Neuron (in vitro differentiated cells): Measurements from ENCODE around the gene PPP4R3A.
"Not testable (repeated sequence)": the region's sequence is repeated elsewhere in the genome, so short reads cannot be mapped to it uniquely, and the experiment has no call there.

Source experiments
- H2AFZ ChIP-seq: one replicate; pipeline ENCODE4 v1.6.1; 2013; ENCODE audit warnings: low read depth, mild to moderate bottlenecking, inconsistent platforms, low read length, moderate library complexity
- H3K27me3 ChIP-seq: one replicate; pipeline ENCODE4 v1.6.1; 2013; ENCODE audit warnings: low read length; ENCODE audit not compliant: insufficient read depth
- H3K36me3 ChIP-seq: one replicate; pipeline ENCODE4 v1.6.1; 2013; ENCODE audit warnings: low read length; ENCODE audit not compliant: insufficient read depth
- H3K4me1 ChIP-seq: one replicate; pipeline ENCODE4 v1.6.1; 2013; ENCODE audit warnings: low read length; ENCODE audit not compliant: insufficient read depth
- H3K4me3 ChIP-seq: 2 replicates; pipeline ENCODE4 v1.5.1; 2013; ENCODE audit warnings: mild to moderate bottlenecking, low read length, moderate library complexity
- H3K9me3 ChIP-seq: one replicate; pipeline ENCODE4 v1.6.1; 2013; ENCODE audit warnings: low read length

Gene PPP4R3A

DNA sequence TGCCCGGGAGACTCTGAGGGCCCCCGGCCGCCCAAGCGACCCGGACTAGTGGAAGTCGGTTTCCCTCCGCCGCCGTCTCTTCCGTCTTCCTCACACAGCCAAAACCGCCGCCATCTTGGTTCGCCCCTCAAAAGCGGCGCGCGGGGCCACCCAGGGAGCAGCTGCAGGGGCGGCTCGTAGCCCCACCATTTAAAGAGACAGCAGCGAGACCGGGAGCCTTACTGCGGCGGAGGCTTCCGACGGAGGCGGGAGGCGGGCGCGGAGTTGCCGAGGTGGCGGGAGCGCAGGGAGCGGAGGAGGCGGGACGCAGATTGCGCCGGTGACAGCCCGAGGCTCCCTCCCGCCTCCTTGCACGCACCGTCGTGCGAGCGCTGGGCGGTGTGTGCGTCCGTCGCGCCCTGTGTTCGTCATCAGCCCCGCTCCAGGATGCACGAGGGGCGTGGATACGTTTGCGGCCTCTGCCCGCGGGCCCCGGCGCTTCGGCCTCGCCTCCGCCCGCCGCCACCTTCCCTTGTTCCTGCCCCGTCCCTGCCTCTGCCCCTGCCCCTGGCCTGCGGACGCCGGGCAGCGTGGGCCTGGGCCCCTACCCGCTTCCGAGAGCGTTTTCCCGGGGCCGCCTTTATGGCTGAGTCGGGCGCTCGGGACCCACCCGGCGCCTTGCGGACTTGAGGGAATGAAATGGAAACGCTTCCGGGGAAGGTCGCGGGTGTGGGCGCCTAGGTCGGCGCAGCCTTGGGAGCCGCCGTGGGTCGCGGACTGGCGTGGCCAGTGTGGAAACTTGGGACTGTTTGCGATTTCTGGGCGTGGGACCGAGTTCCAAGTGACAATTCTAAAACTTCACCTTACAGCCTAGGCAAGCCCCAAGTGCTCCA lies at the start of gene PPP4R3A:
PPP4R3A (minus strand) TSS at position 140 of the 872 bp plus-strand sequence. CDS start 663 bp downstream, outside the sequence.
- Histone ChIP-seq H3K4me1 (peaks cover 7% of the 10 kb centered on the region), H3K4me3 (peak within 1 kb of the TSS; percentile 70), H2AFZ (peak within 1 kb of the TSS; percentile 71), H3K36me3 (peaks cover 11% of the 10 kb centered on the region), H3K27me3 (no peaks in the 10 kb centered on the region), H3K9me3 (no peaks in the 10 kb centered on the region)

DNA sequence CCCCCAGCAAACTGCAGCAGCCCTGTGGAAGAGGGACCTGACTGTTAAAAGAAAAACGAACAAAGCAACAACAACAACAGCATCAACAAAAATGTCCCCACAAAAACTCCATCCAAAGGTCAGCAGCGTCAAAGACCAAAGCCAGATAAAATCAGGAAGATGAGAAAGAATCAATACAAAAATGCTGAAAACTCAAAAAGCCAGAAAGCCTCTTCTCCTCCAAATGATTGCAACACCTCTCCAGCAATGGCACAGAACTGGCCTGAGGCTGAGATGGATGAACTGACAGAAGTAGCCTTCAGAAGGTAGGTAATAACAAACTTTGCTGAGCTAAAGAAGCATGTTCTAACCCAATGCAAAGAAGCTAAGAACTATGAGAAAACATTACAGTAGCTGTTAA lies 45.4 kb upstream of the PPP4R3A start:
- H3K36me3 ChIP-seq = no peaks in the 10 kb centered on the region
- no peaks in the 10 kb centered on the region for H3K27me3 ChIP-seq
- H3K4me3 ChIP-seq = no peak overlapping the region
- no peak overlapping the region for H2AFZ ChIP-seq
- no peaks in the 10 kb centered on the region for H3K4me1 ChIP-seq
- H3K9me3 ChIP-seq = no peaks in the 10 kb centered on the region

DNA sequence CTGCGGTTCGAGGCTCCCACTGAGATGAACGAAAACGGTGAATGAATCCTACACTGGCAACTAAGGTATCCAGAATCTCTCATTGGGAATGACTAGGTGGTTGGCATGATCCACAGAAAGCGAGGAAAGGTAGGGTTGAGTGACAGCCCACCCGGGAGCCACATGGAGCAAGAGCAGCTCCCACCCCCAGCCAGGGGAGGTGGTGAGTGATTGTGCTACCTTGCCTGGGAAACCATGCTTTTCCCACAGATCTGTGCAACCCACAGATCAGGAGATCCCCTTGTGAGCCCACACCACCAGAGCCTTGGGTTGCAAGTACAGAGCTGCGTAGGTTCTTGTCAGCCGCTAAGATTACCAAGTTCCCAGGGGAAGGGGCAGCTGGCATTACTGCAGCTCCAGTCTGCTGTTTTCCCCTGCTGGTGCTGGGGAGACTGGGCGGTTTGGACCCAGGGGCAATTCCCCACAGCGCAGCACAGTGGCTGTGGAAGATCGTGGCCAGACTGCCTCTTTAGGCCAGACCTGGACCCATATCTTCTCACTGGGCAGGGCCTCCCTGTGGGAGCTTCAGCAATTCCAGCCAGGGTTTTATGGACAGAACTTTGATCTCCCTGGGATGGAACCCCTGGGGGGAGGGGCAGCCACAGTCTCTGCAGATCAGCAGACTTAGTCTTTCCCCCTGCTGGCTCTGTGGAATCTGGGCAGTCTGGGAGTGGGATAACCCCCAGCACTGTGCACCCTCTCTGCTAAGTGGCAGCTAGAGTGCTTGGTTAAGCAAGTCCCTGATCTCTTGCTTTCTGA lies 44.6 kb upstream of the PPP4R3A start:
- no peak overlapping the region for H2AFZ ChIP-seq
- no peaks in the 10 kb centered on the region for H3K9me3 ChIP-seq
- H3K36me3 ChIP-seq = no peaks in the 10 kb centered on the region
- no peaks in the 10 kb centered on the region for H3K4me1 ChIP-seq
- no peak overlapping the region for H3K4me3 ChIP-seq
- no peaks in the 10 kb centered on the region for H3K27me3 ChIP-seq

DNA sequence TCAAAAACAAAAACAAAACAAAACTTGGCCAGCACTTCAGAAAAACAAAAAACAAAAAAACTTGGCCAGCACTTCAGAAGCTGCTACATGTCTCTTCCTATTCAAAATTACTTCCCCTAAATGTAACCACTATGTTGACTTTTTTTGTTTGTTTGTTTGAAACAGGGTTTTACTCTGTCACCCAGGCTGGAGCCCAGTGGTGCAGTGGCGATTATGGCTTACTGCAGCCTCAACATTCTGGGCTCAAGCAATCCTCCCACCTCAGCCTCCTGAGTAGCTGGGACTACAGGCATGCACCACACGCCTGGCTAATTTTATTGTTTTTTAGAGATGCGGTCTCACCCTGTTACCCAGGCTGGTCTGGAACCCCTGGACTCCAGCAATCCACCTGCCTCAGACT lies 38.0 kb upstream of the PPP4R3A start:
- Histone ChIP-seq H2AFZ (no peak overlapping the region), H3K27me3 (no peaks in the 10 kb centered on the region), H3K36me3 (no peaks in the 10 kb centered on the region), H3K9me3 (no peaks in the 10 kb centered on the region), H3K4me3 (no peak overlapping the region), H3K4me1 (no peaks in the 10 kb centered on the region)

DNA sequence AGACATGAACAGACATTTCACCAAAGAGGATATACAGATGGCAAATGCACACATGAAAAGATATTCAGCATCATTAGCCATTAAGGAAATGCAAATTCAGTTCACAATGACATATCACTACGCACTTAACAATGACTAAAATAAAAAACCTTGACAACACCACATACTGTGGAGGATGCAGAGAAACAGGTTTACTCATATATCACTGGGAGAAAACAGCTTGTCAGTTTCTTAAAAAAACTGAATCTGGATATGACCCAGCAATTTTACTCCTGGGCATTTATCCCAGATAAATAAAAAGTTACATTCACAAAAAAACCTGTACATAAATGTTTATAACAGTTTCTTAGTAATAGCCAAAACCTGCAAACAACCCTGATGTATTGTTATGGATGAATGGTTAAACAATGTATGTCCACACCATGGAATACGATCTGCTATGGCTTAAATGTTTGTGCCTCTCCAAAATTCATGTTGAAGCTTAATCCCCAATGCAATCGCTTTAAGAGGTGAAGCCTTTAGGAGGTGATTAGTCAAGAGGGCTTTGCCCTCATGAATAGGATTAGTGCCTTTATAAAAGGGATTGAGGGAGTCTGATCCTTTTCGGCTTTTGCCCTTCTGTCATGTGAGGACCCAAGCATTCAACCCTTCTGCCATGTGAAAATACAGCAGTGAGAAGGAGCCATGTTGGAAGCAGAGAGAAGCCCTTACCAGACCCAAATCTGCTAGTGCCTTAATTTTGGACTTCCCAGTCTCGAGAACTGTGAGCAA lies 36.0 kb upstream of the PPP4R3A start:
- H3K9me3 ChIP-seq = no peaks in the 10 kb centered on the region
- no peak overlapping the region for H3K4me3 ChIP-seq
- H3K4me1 ChIP-seq = no peaks in the 10 kb centered on the region
- no peaks in the 10 kb centered on the region for H3K36me3 ChIP-seq
- H3K27me3 ChIP-seq = no peaks in the 10 kb centered on the region
- H2AFZ ChIP-seq = no peak overlapping the region

DNA sequence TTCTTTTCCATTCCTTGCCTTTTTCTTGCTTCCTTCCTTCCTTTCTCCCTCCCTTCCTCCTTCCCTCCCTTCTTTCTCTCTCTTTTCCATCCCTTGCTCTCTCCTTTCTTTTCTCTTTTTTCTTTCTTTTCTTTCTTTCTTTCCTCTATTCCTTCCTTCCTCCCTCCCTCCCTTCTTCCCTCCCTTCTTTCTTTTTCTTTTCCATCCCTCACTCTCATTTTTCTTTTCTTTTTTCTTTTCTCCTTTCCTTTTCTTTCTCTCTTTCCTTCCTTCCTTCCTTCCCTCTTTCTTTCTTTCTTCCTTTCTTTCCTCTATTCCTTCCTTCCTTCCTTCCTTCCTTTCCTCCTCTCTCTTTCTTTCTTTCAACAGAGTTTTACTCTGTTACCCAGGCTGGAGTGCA lies 35.1 kb upstream of the PPP4R3A start:
- H3K4me1 ChIP-seq = no peaks in the 10 kb centered on the region
- H3K9me3 ChIP-seq = no peaks in the 10 kb centered on the region
- no peaks in the 10 kb centered on the region for H3K27me3 ChIP-seq
- no peaks in the 10 kb centered on the region for H3K36me3 ChIP-seq
- no peak overlapping the region for H2AFZ ChIP-seq
- no peak overlapping the region for H3K4me3 ChIP-seq

DNA sequence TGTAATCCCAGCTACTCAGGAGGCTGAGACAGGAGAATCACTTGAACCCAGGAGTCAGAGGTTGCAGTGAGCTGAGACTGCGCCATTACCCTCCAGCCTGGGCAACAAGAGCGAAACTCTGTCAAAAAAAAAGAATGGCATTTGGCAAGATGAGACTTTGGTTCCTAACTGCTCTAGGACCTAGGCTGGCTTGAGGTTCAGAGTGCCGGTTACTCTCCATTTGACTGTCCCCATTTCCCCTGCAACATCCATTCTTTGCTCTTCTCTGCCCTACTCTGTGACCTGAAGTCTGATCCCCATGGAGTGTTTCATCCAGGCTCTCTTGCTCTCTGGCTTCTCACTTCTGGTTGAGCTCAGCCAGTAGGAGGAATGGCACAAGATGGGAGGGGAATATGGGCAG lies 26.2 kb upstream of the PPP4R3A start:
- Histone ChIP-seq H3K36me3 (no peaks in the 10 kb centered on the region), H3K9me3 (peaks cover 2% of the 10 kb centered on the region), H3K4me1 (no peaks in the 10 kb centered on the region), H3K4me3 (no peak overlapping the region), H2AFZ (no peak overlapping the region), H3K27me3 (peaks cover 3% of the 10 kb centered on the region)

DNA sequence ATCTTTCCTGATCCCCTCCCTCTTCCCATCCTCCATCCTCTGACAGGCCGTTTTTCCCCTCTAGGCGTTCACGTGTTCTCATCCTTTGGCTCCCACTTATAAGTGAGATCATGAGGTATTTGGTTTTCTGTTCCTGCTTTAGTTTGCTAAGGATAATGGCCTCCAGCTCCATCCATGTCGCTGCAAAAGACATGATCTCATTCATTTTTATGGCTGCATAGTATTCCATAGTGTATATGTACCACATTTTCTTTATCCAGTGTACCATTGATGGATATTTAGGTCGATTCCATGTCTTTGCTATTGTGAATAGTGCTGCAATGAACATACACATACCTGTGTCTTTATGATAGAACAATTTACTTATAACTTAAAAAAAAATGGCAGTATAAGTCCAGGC lies 23.9 kb upstream of the PPP4R3A start:
- H3K4me3 ChIP-seq, H3K36me3 ChIP-seq, H3K4me1 ChIP-seq, H2AFZ ChIP-seq, H3K9me3 ChIP-seq, H3K27me3 ChIP-seq: not testable (repeated sequence)

DNA sequence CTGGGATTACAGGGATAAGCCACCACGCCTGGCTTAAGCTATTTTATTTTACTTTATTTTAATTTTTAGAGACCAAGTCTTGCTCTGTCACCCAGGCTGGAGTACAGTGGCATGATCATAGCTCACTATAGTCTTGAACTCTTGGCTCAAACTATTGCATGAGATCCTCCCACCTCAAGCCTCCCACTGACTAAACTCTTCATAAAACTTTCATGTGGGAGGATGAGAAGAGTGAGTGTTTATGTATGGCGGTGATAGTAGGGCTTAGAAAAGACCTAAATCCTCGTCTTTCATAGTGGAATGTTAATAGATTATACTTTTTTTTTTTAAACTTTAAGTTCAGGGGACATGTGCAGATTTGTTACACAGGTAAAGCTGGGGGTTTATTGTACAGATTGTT lies 23.5 kb upstream of the PPP4R3A start:
- Histone ChIP-seq H3K36me3 (no peaks in the 10 kb centered on the region), H3K9me3 (no peaks in the 10 kb centered on the region), H3K4me3 (no peak overlapping the region), H2AFZ (no peak overlapping the region), H3K27me3 (peaks cover 6% of the 10 kb centered on the region), H3K4me1 (no peaks in the 10 kb centered on the region)

DNA sequence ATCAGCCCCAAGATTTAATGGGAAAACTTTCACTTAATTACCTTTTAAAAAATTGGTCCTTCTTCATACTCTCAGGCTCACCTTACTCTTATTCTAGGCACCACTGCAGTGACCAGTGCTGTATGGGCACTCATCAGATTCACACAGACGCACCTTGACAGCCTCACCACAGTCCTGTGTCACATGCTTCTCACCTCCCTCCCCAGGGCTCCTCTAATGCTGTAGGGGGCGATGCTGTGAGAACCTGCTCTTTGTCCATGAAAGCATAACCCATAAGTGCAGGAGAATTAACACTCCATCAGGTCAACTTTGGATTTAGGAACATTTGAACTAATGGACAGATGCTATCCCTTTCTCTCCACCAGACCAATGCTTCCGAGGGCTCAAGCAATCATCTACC lies 13.9 kb upstream of the PPP4R3A start:
- H2AFZ ChIP-seq = no peak overlapping the region
- H3K4me1 ChIP-seq = no peaks in the 10 kb centered on the region
- no peaks in the 10 kb centered on the region for H3K36me3 ChIP-seq
- H3K9me3 ChIP-seq = no peaks in the 10 kb centered on the region
- no peak overlapping the region for H3K4me3 ChIP-seq
- no peaks in the 10 kb centered on the region for H3K27me3 ChIP-seq

DNA sequence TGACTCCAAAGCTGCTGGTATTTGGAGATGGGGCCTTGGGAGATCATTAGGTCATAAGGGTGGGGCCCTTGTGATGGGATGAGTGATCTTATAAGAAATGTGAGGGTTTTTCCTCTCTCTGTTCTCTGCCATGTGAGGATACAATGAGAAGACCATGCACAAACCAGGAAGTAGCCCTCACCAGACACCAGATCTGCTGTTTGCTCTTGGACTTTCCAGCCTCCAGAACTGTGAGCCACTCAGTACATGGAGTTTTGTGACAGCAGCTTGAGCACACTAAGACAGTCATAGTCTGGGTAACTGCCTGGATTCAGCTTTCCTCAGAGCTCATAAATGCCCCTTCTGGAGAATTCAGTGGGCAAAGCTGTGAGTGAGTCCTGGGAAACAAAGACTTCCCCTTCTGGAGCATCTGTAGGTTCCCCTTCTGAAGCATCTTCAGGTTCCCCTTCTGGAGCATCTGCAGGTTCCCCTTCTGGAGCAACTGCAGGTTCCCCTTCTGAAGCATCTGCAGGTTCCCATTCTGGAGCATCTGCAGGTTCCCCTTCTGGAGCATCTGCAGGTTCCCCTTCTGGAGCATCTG lies 11.0 kb upstream of the PPP4R3A start:
- Histone ChIP-seq H3K9me3 (no peaks in the 10 kb centered on the region), H3K4me1 (no peaks in the 10 kb centered on the region), H3K36me3 (no peaks in the 10 kb centered on the region), H3K27me3 (peaks cover 1% of the 10 kb centered on the region), H3K4me3 (no peak overlapping the region), H2AFZ (no peak overlapping the region)

DNA sequence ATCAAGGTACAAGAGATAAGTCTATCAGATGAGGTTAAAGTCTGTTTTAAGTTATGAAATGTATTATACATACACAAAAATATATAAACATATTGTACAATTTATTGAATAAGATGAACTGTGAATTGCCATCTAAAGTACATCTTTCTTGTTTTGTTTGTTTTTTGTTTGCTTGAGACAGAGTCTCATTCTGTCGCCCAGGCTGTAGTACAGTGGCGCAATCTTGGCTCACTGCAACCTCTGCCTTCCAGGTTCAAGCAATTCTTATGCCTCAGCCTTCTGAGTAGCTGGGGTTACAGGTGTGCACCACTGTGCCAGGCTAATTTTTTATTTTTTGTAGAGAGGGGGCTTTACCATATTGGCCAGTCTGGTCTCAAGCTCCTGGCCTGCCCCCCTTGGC lies 10.0 kb upstream of the PPP4R3A start:
- Histone ChIP-seq H2AFZ (no peak overlapping the region), H3K9me3 (no peaks in the 10 kb centered on the region), H3K36me3 (no peaks in the 10 kb centered on the region), H3K27me3 (peaks cover 3% of the 10 kb centered on the region), H3K4me1 (no peaks in the 10 kb centered on the region), H3K4me3 (no peak overlapping the region)
